K562 (cell line): ENCODE results near the gene PRRT2. TPM values are rescaled to one million over a fixed set of nuclear protein-coding genes. Genes with fewer than 3 reads are reported as not detected.

Source experiments
- ATAC-seq: fragments of 200-7000 bp; cut with Tn5 transposase; 3 replicates; pipeline ENCODE4 v1.9.1; 2020; ENCODE audit warnings: moderate library complexity
- BruUV-seq: library from RNA; stranded (reverse); fragments of 400-500 nt; replicated peaks from 2 replicates; lab custom pipeline; 2021; lab: Mats Ljungman, UMichigan
- CTCF ChIA-PET: fragments of 300-600 bp; formaldehyde crosslinking; extraction: SDS; loops from one replicate; lab custom pipeline; 2021; ENCODE audit warnings: low intra/inter-chr PET ratio; lab: Yijun Ruan, JAX
- POLR2A ChIA-PET: fragments of 300-600, 350-650 bp; sonication (Branson Sonifier 250); formaldehyde crosslinking; extraction: SDS; loops from one replicate; lab custom pipeline; 2021; ENCODE audit warnings: antibody characterized with exemption, inconsistent platforms; lab: Yijun Ruan, JAX
- DNase-seq, 4 experiments: peaks; one replicate each; pipeline versions ENCODE4 v3.0.0 to v3.0.0-alpha.2; 2011 to 2018; ENCODE audit warnings: low spot score in 3 of 4, mixed read lengths in 3 of 4; ENCODE audit errors: extremely low read depth in 1 of 4
- FAIRE-seq: peaks from 2 replicates; lab custom pipeline; 2011; peaks lifted over from hg19 to GRCh38; lab: Jason Lieb, UNC
- H2AFZ ChIP-seq: 2 replicates; pipeline ENCODE4 v1.6.0; 2011; ENCODE audit warnings: low read depth, low read length, control low read depth, inconsistent platforms
- H3K27ac ChIP-seq: fragments of 200-600 bp; 3 replicates; pipeline ENCODE4 v1.8.0; 2011; ENCODE audit warnings: low read depth, mild to moderate bottlenecking, control low read depth, inconsistent platforms, low read length, moderate library complexity, mixed read lengths; ENCODE audit errors: extremely low read depth
- H3K27me3 ChIP-seq, 2 experiments: fragments of 300-600 bp in 1 of 2; 2 replicates in 1 of 2; 3 replicates in 1 of 2; pipeline versions ENCODE4 v1.6.0 to v1.8.0; 2011; ENCODE audit warnings: inconsistent platforms in 2 of 2, low read length in 2 of 2, mild to moderate bottlenecking in 1 of 2, mixed read lengths in 1 of 2, moderate library complexity in 1 of 2; ENCODE audit not compliant: control insufficient read depth in 2 of 2, insufficient read depth in 2 of 2
- H3K36me3 ChIP-seq: fragments of 300-600 bp; 3 replicates; pipeline ENCODE4 v1.8.0; 2011; ENCODE audit warnings: mild to moderate bottlenecking, low read length, inconsistent platforms; ENCODE audit not compliant: control insufficient read depth, insufficient read depth
- H3K4me1 ChIP-seq, 2 experiments: fragments of 200-600 bp in 1 of 2; replicated peaks in 1 of 2; 2 replicates in 1 of 2; 3 replicates in 1 of 2; pipeline versions ENCODE4 v1.5.1 to v1.8.0; 2011; ENCODE audit warnings: inconsistent platforms in 2 of 2, low read length in 2 of 2, mild to moderate bottlenecking in 1 of 2, mixed read lengths in 1 of 2, moderate library complexity in 1 of 2; ENCODE audit not compliant: control insufficient read depth in 2 of 2, insufficient read depth in 2 of 2
- H3K4me2 ChIP-seq: 2 replicates; pipeline ENCODE4 v1.6.1; 2011; ENCODE audit warnings: low read length, control low read depth, inconsistent platforms, mixed read lengths; ENCODE audit not compliant: insufficient read depth
- H3K4me3 ChIP-seq: fragments of 200-600 bp; sonication (generic), shearing (Covaris generic); 2 replicates; pipeline ENCODE4 v1.5.1; 2016; ENCODE audit warnings: control low read depth, inconsistent platforms
- H3K79me2 ChIP-seq: fragments of 200-600 bp; 3 replicates; pipeline ENCODE4 v1.8.0; 2011; ENCODE audit warnings: low read length, inconsistent platforms; ENCODE audit not compliant: control insufficient read depth, insufficient read depth
- H3K9ac ChIP-seq, 2 experiments: 2 replicates each; pipeline versions ENCODE4 v1.6.0 to v1.6.1; 2011; ENCODE audit warnings: low read depth in 2 of 2, low read length in 2 of 2, control low read depth in 1 of 2, inconsistent platforms in 1 of 2, mild to moderate bottlenecking in 1 of 2, mixed read lengths in 1 of 2; ENCODE audit not compliant: insufficient read depth in 1 of 2
- H3K9me1 ChIP-seq: one replicate; pipeline ENCODE4 v1.6.0; 2011; ENCODE audit warnings: inconsistent platforms, mild to moderate bottlenecking, low read length, moderate library complexity; ENCODE audit not compliant: control insufficient read depth, insufficient read depth
- H3K9me3 ChIP-seq: replicated peaks from 2 replicates; pipeline ENCODE4 v1.5.1; 2011; ENCODE audit warnings: low read depth, low read length, inconsistent platforms; ENCODE audit not compliant: control insufficient read depth, insufficient read depth
- H4K20me1 ChIP-seq: replicated peaks from 2 replicates; pipeline ENCODE4 v1.6.1; 2011; ENCODE audit warnings: low read length, inconsistent platforms, mixed read lengths; ENCODE audit not compliant: control insufficient read depth, insufficient read depth
- ZFP36 ChIP-seq: fragments of 150-350 bp; IDR thresholded peaks from 2 replicates; pipeline ENCODE4 v1.6.1; 2018; ENCODE audit warnings: low read length, low read depth; ENCODE audit not compliant: partially characterized antibody
- WGBS: fragments of 100-300 bp; shearing (Covaris generic); methylation state at CpG from one replicate; pipeline ENCODE4 v1.1.6; 2016; ENCODE audit warnings: low coverage, mixed read lengths; ENCODE audit not compliant: insufficient coverage; ENCODE audit errors: missing lambda C conversion rate; 5-methylcytosine and 5-hydroxymethylcytosine counted together
- in situ Hi-C: fragments of 300-500 bp; cut with MboI; formaldehyde crosslinking; loops from 4 replicates; pipeline ENCODE4 v1.15.0; 2018; ENCODE audit warnings: inconsistent platforms, mixed read lengths
- intact Hi-C: fragments of 100-400 bp; cut with micrococcal nuclease; formaldehyde crosslinking; loops from 2 replicates; pipeline ENCODE4 v1.14.2; 2022
- polyA plus RNA-seq, 8 experiments: library from polyadenylated mRNA; depleted of rRNA in 4 of 8; stranded (reverse) in 5 of 8; unstranded in 3 of 8; fragments of >200 nt; fragmentation: Nextera tagmentation in 2 of 8; fragmentation: Illumina TruSeq in 1 of 8; extraction: Ambion mirVana in 2 of 8; extraction: Trizol in 1 of 8; gene quantifications; 2 replicates each; pipeline versions ENCODE4 v1.2.1 to v1.2.3, GENCODE V29; 2011 to 2014; ENCODE audit warnings: inconsistent platforms in 1 of 8, missing spikeins in 1 of 8
- total RNA-seq, 7 experiments: library from RNA; depleted of rRNA in 6 of 7; stranded (reverse); fragments of >200 nt in 6 of 7; fragmentation: Illumina TruSeq in 2 of 7; extraction: Trizol in 2 of 7; gene quantifications; 2 replicates each; pipeline versions ENCODE4 v1.2.1 to v1.2.3, GENCODE V29; 2011 to 2021; ENCODE audit warnings: low replicate concordance in 1 of 7
- TF ChIP-seq, protein P1 (sequence below), 3 experiments: IDR thresholded peaks in 2 of 3; conservative IDR thresholded peaks in 1 of 3; 2 replicates each; pipeline ENCODE4 v1.5.1; 2011 to 2012; ENCODE audit warnings: low read length in 3 of 3, mild to moderate bottlenecking in 3 of 3, control low read depth in 2 of 3, improper control_type of control experiment in 1 of 3, inconsistent platforms in 1 of 3, low read depth in 1 of 3, mixed read lengths in 1 of 3, moderate library complexity in 1 of 3; ENCODE audit not compliant: insufficient read depth in 2 of 3

Gene PRRT2
- total and polyA plus RNA-seq, 9 of the 15 experiments (the other 6 are each of a cell fraction or from before 2014, with no cell fraction given) = 0.11 to 1.0 (median 0.42) TPM; not detected in 2

DNA sequence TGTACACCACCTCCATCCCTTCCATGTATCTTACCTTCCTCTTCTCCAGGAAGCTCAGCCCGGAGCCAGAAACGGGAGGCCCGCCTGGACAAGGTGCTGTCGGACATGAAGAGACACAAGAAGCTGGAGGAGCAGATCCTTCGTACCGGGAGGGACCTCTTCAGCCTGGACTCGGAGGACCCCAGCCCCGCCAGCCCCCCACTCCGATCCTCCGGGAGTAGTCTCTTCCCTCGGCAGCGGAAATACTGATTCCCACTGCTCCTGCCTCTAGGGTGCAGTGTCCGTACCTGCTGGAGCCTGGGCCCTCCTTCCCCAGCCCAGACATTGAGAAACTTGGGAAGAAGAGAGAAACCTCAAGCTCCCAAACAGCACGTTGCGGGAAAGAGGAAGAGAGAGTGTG lies 7.5 kb downstream of the PRRT2 start:
- H3K27me3 ChIP-seq = no peaks in the 10 kb centered on the region
- CTCF ChIA-PET = no interaction called here
- in situ Hi-C loops (no loop called here), intact Hi-C loops (loop anchor here (5.0 to 10.0 kb wide), 2 partner anchors 117 to 205 kb away; partner anchors contain the start of gene C16orf92)
- no peak overlapping the region for H2AFZ ChIP-seq
- no peak overlapping the region for H3K4me2 ChIP-seq
- peaks cover 21% of the 10 kb centered on the region for H3K79me2 ChIP-seq
- H4K20me1 ChIP-seq = no peaks in the 10 kb centered on the region; the same call in 1 of the 2 replicates
- peaks cover 23% of the 10 kb centered on the region for H3K36me3 ChIP-seq
- POLR2A ChIA-PET = interaction anchor here (0.6 to 1.6 kb wide), 6 partner anchors 10 to 88 kb away, joined by 3 to 5 read pairs (median 3); no protein-coding TSS in a partner anchor
- H3K9me3 ChIP-seq = no peaks in the 10 kb centered on the region
- no peak for TF ChIP-seq ZFP36
- TF ChIP-seq, protein P1, sequence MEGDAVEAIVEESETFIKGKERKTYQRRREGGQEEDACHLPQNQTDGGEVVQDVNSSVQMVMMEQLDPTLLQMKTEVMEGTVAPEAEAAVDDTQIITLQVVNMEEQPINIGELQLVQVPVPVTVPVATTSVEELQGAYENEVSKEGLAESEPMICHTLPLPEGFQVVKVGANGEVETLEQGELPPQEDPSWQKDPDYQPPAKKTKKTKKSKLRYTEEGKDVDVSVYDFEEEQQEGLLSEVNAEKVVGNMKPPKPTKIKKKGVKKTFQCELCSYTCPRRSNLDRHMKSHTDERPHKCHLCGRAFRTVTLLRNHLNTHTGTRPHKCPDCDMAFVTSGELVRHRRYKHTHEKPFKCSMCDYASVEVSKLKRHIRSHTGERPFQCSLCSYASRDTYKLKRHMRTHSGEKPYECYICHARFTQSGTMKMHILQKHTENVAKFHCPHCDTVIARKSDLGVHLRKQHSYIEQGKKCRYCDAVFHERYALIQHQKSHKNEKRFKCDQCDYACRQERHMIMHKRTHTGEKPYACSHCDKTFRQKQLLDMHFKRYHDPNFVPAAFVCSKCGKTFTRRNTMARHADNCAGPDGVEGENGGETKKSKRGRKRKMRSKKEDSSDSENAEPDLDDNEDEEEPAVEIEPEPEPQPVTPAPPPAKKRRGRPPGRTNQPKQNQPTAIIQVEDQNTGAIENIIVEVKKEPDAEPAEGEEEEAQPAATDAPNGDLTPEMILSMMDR (IDR thresholded peaks at IDR 0.05 in 2 of 3, conservative IDR thresholded peaks at IDR 0.05 in 1 of 3; ENCODE audit: insufficient read depth in 2 of 3, low read depth in 1 of 3, low read length in 3 of 3) = peak in 1 of 3 experiments; percentile 18; a peak in 1 of 6 replicates
- TF ChIP-seq, all 486 proteins: peak for 1
- DNase-seq (no peak), ATAC-seq (no peak), FAIRE-seq (no peak)
- 81% methylated on average over 5 of the region's 15 CpGs for WGBS
- Histone ChIP-seq H3K4me1 (peaks cover 17 to 51% of the 10 kb centered on the region in 2 experiments), H3K9ac (peak overlapping the region in 1 of 2 experiments; percentile 54; a peak in 2 of 4 replicates), H3K4me3 (no peak overlapping the region), H3K9me1 (no peaks in the 10 kb centered on the region), H3K27ac (no peak overlapping the region)
- no TSS peak for BruUV-seq
